Measurements from ENCODE around the gene PJA1.

PJA1 gene

GRCh38 chrX:69178592-69178991 is 13.3 kb upstream of the PJA1 start:
- no peak overlapping the region for H3K4me3 ChIP-seq (ENCODE audit: low read length)

GRCh38 chrX:69177511-69178162 is 12.4 kb upstream of the PJA1 start:
- Histone ChIP-seq H3K36me3 (ENCODE audit: control insufficient read depth, low read length) (no peaks in the 10 kb centered on the region), H3K9me3 (ENCODE audit: control insufficient read depth, insufficient read depth, low read length) (no peaks in the 10 kb centered on the region), H3K9me2 (replicated peaks; ENCODE audit: control insufficient read depth, low read length) (no peaks in the 10 kb centered on the region), H3K4me1 (ENCODE audit: control insufficient read depth, low read length) (no peaks in the 10 kb centered on the region), H3F3A (ENCODE audit: control insufficient read depth, insufficient read depth) (no peaks in the 10 kb centered on the region), H4K20me1 (ENCODE audit: control insufficient read depth, insufficient read depth, low read depth, low read length) (no peaks in the 10 kb centered on the region), H3K27ac (ENCODE audit: low read depth, low read length) (no peak overlapping the region), H3K4me2 (ENCODE audit: low read length) (no peak overlapping the region), H3K4me3 (ENCODE audit: low read length) (no peak overlapping the region), H3K79me2 (ENCODE audit: control insufficient read depth, low read length) (no peaks in the 10 kb centered on the region), H3K27me3 (ENCODE audit: control insufficient read depth, low read length) (no peaks in the 10 kb centered on the region)
- TF ChIP-seq, protein P1, sequence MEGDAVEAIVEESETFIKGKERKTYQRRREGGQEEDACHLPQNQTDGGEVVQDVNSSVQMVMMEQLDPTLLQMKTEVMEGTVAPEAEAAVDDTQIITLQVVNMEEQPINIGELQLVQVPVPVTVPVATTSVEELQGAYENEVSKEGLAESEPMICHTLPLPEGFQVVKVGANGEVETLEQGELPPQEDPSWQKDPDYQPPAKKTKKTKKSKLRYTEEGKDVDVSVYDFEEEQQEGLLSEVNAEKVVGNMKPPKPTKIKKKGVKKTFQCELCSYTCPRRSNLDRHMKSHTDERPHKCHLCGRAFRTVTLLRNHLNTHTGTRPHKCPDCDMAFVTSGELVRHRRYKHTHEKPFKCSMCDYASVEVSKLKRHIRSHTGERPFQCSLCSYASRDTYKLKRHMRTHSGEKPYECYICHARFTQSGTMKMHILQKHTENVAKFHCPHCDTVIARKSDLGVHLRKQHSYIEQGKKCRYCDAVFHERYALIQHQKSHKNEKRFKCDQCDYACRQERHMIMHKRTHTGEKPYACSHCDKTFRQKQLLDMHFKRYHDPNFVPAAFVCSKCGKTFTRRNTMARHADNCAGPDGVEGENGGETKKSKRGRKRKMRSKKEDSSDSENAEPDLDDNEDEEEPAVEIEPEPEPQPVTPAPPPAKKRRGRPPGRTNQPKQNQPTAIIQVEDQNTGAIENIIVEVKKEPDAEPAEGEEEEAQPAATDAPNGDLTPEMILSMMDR (IDR thresholded peaks at IDR 0.05; ENCODE audit: low read depth, low read length, poor library complexity, severe bottlenecking): no peak
- TF ChIP-seq EZH2phosphoT487 (IDR thresholded peaks at IDR 0.05; ENCODE audit: borderline replicate concordance, low read length): no peak

More at GRCh38 chrX:69178592-69178991, 13.3 kb upstream of the PJA1 start:
- no peaks in the 10 kb centered on the region for H3K27me3 ChIP-seq (ENCODE audit: control insufficient read depth, low read length)
- no peaks in the 10 kb centered on the region for H3K9me2 ChIP-seq (replicated peaks; ENCODE audit: control insufficient read depth, low read length)
- no peaks in the 10 kb centered on the region for H4K20me1 ChIP-seq (ENCODE audit: control insufficient read depth, insufficient read depth, low read depth, low read length)
- no peaks in the 10 kb centered on the region for H3K79me2 ChIP-seq (ENCODE audit: control insufficient read depth, low read length)
- H3K9me3 ChIP-seq (ENCODE audit: control insufficient read depth, insufficient read depth, low read length): no peaks in the 10 kb centered on the region
- no peaks in the 10 kb centered on the region for H3K36me3 ChIP-seq (ENCODE audit: control insufficient read depth, low read length)
- H3F3A ChIP-seq (ENCODE audit: control insufficient read depth, insufficient read depth): no peaks in the 10 kb centered on the region
- no peak for TF ChIP-seq EZH2phosphoT487 (IDR thresholded peaks at IDR 0.05; ENCODE audit: borderline replicate concordance, low read length)
- TF ChIP-seq, protein P1 (IDR thresholded peaks at IDR 0.05; ENCODE audit: low read depth, low read length, poor library complexity, severe bottlenecking): no peak
- no peak overlapping the region for H3K27ac ChIP-seq (ENCODE audit: low read depth, low read length)
- H3K4me1 ChIP-seq (ENCODE audit: control insufficient read depth, low read length): no peaks in the 10 kb centered on the region
- no peak overlapping the region for H3K4me2 ChIP-seq (ENCODE audit: low read length)

DNA sequence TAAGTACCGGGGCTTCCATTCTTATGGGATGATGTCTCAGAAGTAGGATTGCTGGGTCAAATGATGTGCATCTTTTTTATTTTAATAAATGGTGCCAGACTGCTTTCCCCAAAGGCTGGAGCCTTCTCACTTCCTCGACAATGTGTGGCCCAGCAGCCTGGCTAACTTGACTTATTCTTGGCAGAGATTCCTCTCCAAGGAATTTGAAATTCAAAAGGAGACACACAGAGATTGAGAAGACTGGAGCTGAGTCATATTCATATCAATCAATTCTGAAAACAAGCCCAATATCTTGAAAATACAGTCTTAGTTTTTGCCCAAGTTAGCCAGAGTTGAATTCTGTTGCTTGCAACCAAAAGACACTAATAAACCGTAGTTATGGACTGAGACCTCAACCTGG is 10.8 kb upstream of the PJA1 start:
- Histone ChIP-seq H3K27ac (ENCODE audit: low read depth, low read length) (no peak overlapping the region), H3K4me3 (ENCODE audit: low read length) (no peak overlapping the region), H4K20me1 (ENCODE audit: control insufficient read depth, insufficient read depth, low read depth, low read length) (no peaks in the 10 kb centered on the region), H3K36me3 (ENCODE audit: control insufficient read depth, low read length) (no peaks in the 10 kb centered on the region), H3K9me3 (ENCODE audit: control insufficient read depth, insufficient read depth, low read length) (no peaks in the 10 kb centered on the region), H3F3A (ENCODE audit: control insufficient read depth, insufficient read depth) (no peaks in the 10 kb centered on the region), H3K9me2 (replicated peaks; ENCODE audit: control insufficient read depth, low read length) (no peaks in the 10 kb centered on the region), H3K79me2 (ENCODE audit: control insufficient read depth, low read length) (no peaks in the 10 kb centered on the region), H3K27me3 (ENCODE audit: control insufficient read depth, low read length) (no peaks in the 10 kb centered on the region), H3K4me2 (ENCODE audit: low read length) (no peak overlapping the region), H3K4me1 (ENCODE audit: control insufficient read depth, low read length) (no peaks in the 10 kb centered on the region)
- no peak for TF ChIP-seq EZH2phosphoT487 (IDR thresholded peaks at IDR 0.05; ENCODE audit: borderline replicate concordance, low read length)
- TF ChIP-seq, protein P1 (IDR thresholded peaks at IDR 0.05; ENCODE audit: low read depth, low read length, poor library complexity, severe bottlenecking): no peak
